Osteocyte (in vitro differentiated cells): ENCODE results near the gene TEF. TPM values are rescaled to one million over a fixed set of nuclear protein-coding genes. Genes with fewer than 3 reads are reported as not detected.
A peak's percentile ranks its signal among the peaks of the same experiment; 100 is the strongest.

Experiments
- DNase-seq: peaks from one replicate; pipeline ENCODE4 v3.0.0; 2021; ENCODE audit warnings: mixed read lengths; ENCODE audit not compliant: unreplicated experiment; ENCODE audit errors: extremely low spot score
- H3K27ac Mint-ChIP-seq: one replicate; pipeline ENCODE4 v1.8.0; 2021; ENCODE audit warnings: mild to moderate bottlenecking, mixed read lengths; ENCODE audit not compliant: unreplicated experiment
- H3K27me3 Mint-ChIP-seq: one replicate; pipeline ENCODE4 v1.8.0; 2021; ENCODE audit warnings: mixed read lengths; ENCODE audit not compliant: unreplicated experiment
- H3K36me3 Mint-ChIP-seq: one replicate; pipeline ENCODE4 v1.8.0; 2021; ENCODE audit warnings: mixed read lengths; ENCODE audit not compliant: unreplicated experiment
- H3K4me1 Mint-ChIP-seq: one replicate; pipeline ENCODE4 v1.8.0; 2021; ENCODE audit warnings: mixed read lengths; ENCODE audit not compliant: unreplicated experiment
- H3K4me3 Mint-ChIP-seq: one replicate; pipeline ENCODE4 v1.8.0; 2021; ENCODE audit warnings: mild to moderate bottlenecking, moderate library complexity, mixed read lengths; ENCODE audit not compliant: unreplicated experiment
- H3K9me3 Mint-ChIP-seq: one replicate; pipeline ENCODE4 v1.8.0; 2021; ENCODE audit warnings: mixed read lengths; ENCODE audit not compliant: unreplicated experiment
- total RNA-seq: library from RNA; stranded (reverse); gene quantifications from 2 replicates; pipeline ENCODE4 v1.2.1, GENCODE V29; 2021
- TF ChIP-seq, protein P1 (sequence below): fragments of 200-600 bp; sonication (generic); IDR thresholded peaks from 2 replicates; pipeline ENCODE4 v1.5.0; 2021; ENCODE audit warnings: antibody characterized with exemption, mild to moderate bottlenecking, moderate library complexity

TEF gene
- total RNA-seq, 1 donor from 2014 or later = 5.7 TPM

DNA sequence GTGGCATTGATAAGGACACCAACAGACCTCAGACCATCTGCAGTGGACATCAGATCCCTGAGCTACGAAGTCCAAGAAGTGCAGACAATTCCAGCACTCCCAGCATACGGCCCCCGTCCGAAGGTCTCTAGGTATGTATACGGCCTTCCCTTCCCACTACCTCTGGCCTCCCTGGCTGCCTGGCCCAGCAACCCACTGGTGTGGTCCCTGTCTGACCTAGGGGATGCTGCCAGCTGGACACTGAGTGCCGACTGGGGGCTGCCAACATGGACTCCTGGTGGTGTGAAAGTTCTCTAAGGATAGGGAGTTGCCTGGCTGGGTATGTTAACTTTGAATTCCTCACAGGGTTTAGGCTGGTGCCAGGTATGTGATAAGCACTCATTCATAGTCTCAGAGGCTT lies 17.5 kb upstream of the TEF start:
- Mint-ChIP-seq H3K4me1 (peaks cover 16% of the 10 kb centered on the region), H3K9me3 (no peaks in the 10 kb centered on the region), H3K36me3 (peaks cover 3% of the 10 kb centered on the region), H3K4me3 (no peak overlapping the region), H3K27ac (no peak overlapping the region), H3K27me3 (no peaks in the 10 kb centered on the region)
- no peak for DNase-seq
- TF ChIP-seq, protein P1, sequence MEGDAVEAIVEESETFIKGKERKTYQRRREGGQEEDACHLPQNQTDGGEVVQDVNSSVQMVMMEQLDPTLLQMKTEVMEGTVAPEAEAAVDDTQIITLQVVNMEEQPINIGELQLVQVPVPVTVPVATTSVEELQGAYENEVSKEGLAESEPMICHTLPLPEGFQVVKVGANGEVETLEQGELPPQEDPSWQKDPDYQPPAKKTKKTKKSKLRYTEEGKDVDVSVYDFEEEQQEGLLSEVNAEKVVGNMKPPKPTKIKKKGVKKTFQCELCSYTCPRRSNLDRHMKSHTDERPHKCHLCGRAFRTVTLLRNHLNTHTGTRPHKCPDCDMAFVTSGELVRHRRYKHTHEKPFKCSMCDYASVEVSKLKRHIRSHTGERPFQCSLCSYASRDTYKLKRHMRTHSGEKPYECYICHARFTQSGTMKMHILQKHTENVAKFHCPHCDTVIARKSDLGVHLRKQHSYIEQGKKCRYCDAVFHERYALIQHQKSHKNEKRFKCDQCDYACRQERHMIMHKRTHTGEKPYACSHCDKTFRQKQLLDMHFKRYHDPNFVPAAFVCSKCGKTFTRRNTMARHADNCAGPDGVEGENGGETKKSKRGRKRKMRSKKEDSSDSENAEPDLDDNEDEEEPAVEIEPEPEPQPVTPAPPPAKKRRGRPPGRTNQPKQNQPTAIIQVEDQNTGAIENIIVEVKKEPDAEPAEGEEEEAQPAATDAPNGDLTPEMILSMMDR = no peak

- peaks cover 4% of the 10 kb centered on the region for H3K27me3 Mint-ChIP-seq
- H3K4me3 Mint-ChIP-seq = no peak overlapping the region
- DNase-seq = no peak
- H3K4me1 Mint-ChIP-seq = peaks cover 14% of the 10 kb centered on the region
- no peaks in the 10 kb centered on the region for H3K36me3 Mint-ChIP-seq
- no peak overlapping the region for H3K27ac Mint-ChIP-seq
- TF ChIP-seq, protein P1 = no peak
- no peaks in the 10 kb centered on the region for H3K9me3 Mint-ChIP-seq
These were observed 16.8 kb upstream of the TEF start for GRCh38 chr22:41364955-41365354.

GRCh38 chr22:41365425-41365824 lies 16.3 kb upstream of the TEF start:
- H3K4me3 Mint-ChIP-seq = no peak overlapping the region

GRCh38 chr22:41366323-41367029 lies 15.3 kb upstream of the TEF start:
- Mint-ChIP-seq H3K36me3 (no peaks in the 10 kb centered on the region), H3K27ac (no peak overlapping the region), H3K27me3 (peaks cover 4% of the 10 kb centered on the region), H3K4me1 (peaks cover 14% of the 10 kb centered on the region), H3K9me3 (no peaks in the 10 kb centered on the region), H3K4me3 (no peak overlapping the region)
- TF ChIP-seq, protein P1 = no peak
- DNase-seq = no peak

More at GRCh38 chr22:41365425-41365824, 16.3 kb upstream of the TEF start:
- Mint-ChIP-seq H3K4me1 (peaks cover 14% of the 10 kb centered on the region), H3K27ac (no peak overlapping the region), H3K36me3 (no peaks in the 10 kb centered on the region), H3K9me3 (no peaks in the 10 kb centered on the region), H3K27me3 (peaks cover 4% of the 10 kb centered on the region)
- TF ChIP-seq, protein P1 = no peak
- DNase-seq = no peak

GRCh38 chr22:41367039-41367679 lies 14.6 kb upstream of the TEF start:
- Mint-ChIP-seq H3K4me1 (peaks cover 14% of the 10 kb centered on the region), H3K27ac (no peak overlapping the region), H3K27me3 (peaks cover 4% of the 10 kb centered on the region), H3K4me3 (no peak overlapping the region), H3K9me3 (no peaks in the 10 kb centered on the region), H3K36me3 (no peaks in the 10 kb centered on the region)
- TF ChIP-seq, protein P1 = no peak
- DNase-seq = peak; percentile 97
